ENCODE data around the gene TMEM176A.

The TMEM176A gene

GRCh38 chr7:150823043-150823442 lies 22.5 kb downstream of the TMEM176A start:
- TF ChIP-seq SPI1 (IDR thresholded peaks at IDR 0.05; ENCODE audit: borderline replicate concordance, low read depth): no peak
- TF ChIP-seq POLR2AphosphoS5 (IDR thresholded peaks at IDR 0.05; ENCODE audit: low read depth): no peak
- no peak for TF ChIP-seq GABPA (IDR thresholded peaks at IDR 0.05; ENCODE audit: low read depth)
- no peak for TF ChIP-seq REST (IDR thresholded peaks at IDR 0.05; ENCODE audit: insufficient replicate concordance, low read depth)
- no peak for TF ChIP-seq CTCF (IDR thresholded peaks at IDR 0.05; ENCODE audit: insufficient read depth, low read length)
- Histone ChIP-seq H3K27ac (replicated peaks) (no peak overlapping the region), H3K4me3 (replicated peaks; ENCODE audit: insufficient read depth, low read length) (no peak overlapping the region), H3K27me3 (ENCODE audit: insufficient read depth, poor library complexity, severe bottlenecking) (no peaks in the 10 kb centered on the region)
- no peak for DNase-seq (ENCODE audit: low read depth in 1 of 2, low spot score in 1 of 2)

- TF ChIP-seq GABPA (IDR thresholded peaks at IDR 0.05; ENCODE audit: low read depth): no peak
- TF ChIP-seq CTCF (IDR thresholded peaks at IDR 0.05; ENCODE audit: insufficient read depth, low read length): no peak
- TF ChIP-seq POLR2AphosphoS5 (IDR thresholded peaks at IDR 0.05; ENCODE audit: low read depth): no peak
- no peak for TF ChIP-seq REST (IDR thresholded peaks at IDR 0.05; ENCODE audit: insufficient replicate concordance, low read depth)
- TF ChIP-seq SPI1 (IDR thresholded peaks at IDR 0.05; ENCODE audit: borderline replicate concordance, low read depth): no peak
Observed at GRCh38 chr7:150823484-150824126, 23.0 kb downstream of the TMEM176A start.

GRCh38 chr7:150824379-150825177 lies 24.0 kb downstream of the TMEM176A start:
- no peak for TF ChIP-seq REST (IDR thresholded peaks at IDR 0.05; ENCODE audit: insufficient replicate concordance, low read depth)
- no peak for TF ChIP-seq CTCF (IDR thresholded peaks at IDR 0.05; ENCODE audit: insufficient read depth, low read length)
- TF ChIP-seq GABPA (IDR thresholded peaks at IDR 0.05; ENCODE audit: low read depth): no peak
- TF ChIP-seq SPI1 (IDR thresholded peaks at IDR 0.05; ENCODE audit: borderline replicate concordance, low read depth): no peak
- TF ChIP-seq POLR2AphosphoS5 (IDR thresholded peaks at IDR 0.05; ENCODE audit: low read depth): no peak
- no peaks in the 10 kb centered on the region for H3K27me3 ChIP-seq (ENCODE audit: insufficient read depth, poor library complexity, severe bottlenecking)
- H3K27ac ChIP-seq (replicated peaks): no peak overlapping the region
- no peak for DNase-seq (ENCODE audit: low read depth in 1 of 2, low spot score in 1 of 2)
- no peak overlapping the region for H3K4me3 ChIP-seq (replicated peaks; ENCODE audit: insufficient read depth, low read length)

More at GRCh38 chr7:150823484-150824126, 23.0 kb downstream of the TMEM176A start:
- Histone ChIP-seq H3K4me3 (replicated peaks; ENCODE audit: insufficient read depth, low read length) (no peak overlapping the region), H3K27me3 (ENCODE audit: insufficient read depth, poor library complexity, severe bottlenecking) (no peaks in the 10 kb centered on the region), H3K27ac (replicated peaks) (no peak overlapping the region)
- DNase-seq (ENCODE audit: low read depth in 1 of 2, low spot score in 1 of 2): no peak

Data from HL-60 (cell line).